GM19438 (cell line): Measurements from ENCODE around the gene TNFSF11.

ENCODE experiments used
- ATAC-seq: cut with Tn5 transposase; IDR thresholded peaks from one replicate; pipeline ENCODE4 v1.9.1; 2021; ENCODE audit warnings: low read depth; ENCODE audit not compliant: unreplicated experiment

Gene TNFSF11, protein sequence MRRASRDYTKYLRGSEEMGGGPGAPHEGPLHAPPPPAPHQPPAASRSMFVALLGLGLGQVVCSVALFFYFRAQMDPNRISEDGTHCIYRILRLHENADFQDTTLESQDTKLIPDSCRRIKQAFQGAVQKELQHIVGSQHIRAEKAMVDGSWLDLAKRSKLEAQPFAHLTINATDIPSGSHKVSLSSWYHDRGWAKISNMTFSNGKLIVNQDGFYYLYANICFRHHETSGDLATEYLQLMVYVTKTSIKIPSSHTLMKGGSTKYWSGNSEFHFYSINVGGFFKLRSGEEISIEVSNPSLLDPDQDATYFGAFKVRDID

GRCh38 chr13:42574011-42574410, at the start of gene TNFSF11:
Gene TNFSF11 (plus strand): TSS chr13:42574152. CDS start chr13:42574304, 152 bp downstream.
- peak; percentile 19 for ATAC-seq

DNA sequence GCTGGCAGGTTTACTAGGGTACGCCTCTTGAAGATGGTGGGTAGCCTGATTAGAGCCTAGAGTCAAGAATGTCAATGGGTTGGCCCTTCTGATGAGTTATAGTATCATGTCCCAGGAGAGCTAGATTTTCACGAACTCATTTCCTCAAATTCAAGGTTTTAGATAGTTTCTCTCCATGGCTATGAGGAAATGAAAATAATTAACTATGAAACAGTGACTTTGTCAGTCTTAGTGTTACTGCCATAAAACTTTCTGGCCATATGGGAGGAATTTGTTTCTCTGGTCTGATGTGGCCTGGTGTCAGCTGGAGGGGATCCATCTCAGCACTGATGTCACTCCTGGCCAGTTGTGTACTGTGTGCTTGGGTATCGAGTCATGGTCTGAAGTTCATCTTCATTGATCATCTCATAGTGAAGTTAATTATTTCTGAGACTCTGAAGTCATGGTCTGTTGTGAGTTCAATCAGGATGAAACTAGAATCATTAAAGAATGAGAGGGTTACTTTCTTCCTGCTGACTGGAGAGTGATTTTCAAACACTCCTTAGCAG, 49.4 kb upstream of the TNFSF11 start:
- ATAC-seq: peak; percentile 66

DNA sequence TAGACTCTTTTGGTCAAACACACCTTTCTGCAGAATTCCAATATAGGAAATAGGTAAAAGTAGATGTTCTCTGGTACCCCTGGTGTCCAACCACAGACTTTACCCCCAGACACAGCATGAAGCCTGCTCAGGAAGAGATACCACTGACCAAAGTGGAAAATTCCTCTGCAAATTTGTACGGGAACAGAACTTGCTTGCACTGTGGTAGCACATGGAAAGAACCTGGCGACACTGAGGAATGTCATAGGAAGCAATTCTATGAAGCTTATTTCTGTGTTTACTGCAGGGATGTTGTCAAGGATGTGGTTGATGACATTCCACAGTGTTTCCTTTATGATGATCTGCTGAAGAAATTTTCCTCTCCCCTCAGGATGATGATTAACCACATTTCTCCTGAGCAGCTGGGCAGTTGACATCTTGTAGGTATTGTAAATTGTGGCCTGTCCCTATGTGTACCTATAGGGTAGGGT, 48.9 kb upstream of the TNFSF11 start:
- peak; percentile 39 for ATAC-seq

DNA sequence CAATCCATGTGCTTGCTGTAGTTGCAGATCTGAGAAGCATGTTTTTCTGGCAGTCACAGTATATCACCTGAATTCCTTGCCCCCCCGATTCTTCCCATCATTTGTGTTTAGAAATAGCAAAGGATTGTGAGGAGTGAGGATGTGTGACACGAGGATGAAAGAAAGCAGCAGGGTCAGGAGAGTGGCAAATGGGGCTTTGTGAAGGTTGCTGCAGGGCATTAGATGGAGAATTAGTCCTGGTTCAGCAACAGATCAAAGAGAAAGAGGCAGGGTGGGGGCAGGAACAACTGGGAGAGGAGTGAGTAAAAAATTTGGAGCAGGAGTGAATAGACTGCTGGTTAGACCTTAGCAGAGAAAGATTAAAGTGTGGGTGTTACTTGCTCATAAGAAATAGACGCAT, 47.7 kb upstream of the TNFSF11 start:
- ATAC-seq: no peak

GRCh38 chr13:42526804-42527203, 47.1 kb upstream of the TNFSF11 start:
- ATAC-seq: no peak

GRCh38 chr13:42532561-42533335, 41.2 kb upstream of the TNFSF11 start:
- no peak for ATAC-seq

- no peak for ATAC-seq
These were observed 40.7 kb upstream of the TNFSF11 start for GRCh38 chr13:42533336-42533591.

GRCh38 chr13:42534785-42535184, 39.2 kb upstream of the TNFSF11 start:
- ATAC-seq: no peak

GRCh38 chr13:42538996-42539395, 35.0 kb upstream of the TNFSF11 start:
- no peak for ATAC-seq

DNA sequence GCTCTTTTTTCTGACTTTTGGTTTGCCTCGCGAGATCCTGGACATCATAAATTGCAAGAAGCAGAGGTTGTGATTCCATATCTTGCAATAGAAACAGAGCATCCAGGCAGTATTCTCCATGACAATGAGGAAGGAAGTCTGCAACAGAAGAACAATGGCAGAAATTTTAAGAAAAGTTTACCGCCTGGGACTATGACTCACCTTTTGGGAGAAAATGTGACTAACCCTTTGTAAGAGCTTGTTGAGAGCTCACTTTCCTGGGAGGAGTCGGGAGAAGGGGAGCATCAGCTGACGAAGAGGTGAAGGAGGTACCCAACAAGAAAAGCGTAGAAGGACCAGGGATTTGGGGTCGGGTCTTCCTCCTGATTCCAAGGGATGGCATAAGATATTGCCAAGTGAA, 34.3 kb upstream of the TNFSF11 start:
- no peak for ATAC-seq

DNA sequence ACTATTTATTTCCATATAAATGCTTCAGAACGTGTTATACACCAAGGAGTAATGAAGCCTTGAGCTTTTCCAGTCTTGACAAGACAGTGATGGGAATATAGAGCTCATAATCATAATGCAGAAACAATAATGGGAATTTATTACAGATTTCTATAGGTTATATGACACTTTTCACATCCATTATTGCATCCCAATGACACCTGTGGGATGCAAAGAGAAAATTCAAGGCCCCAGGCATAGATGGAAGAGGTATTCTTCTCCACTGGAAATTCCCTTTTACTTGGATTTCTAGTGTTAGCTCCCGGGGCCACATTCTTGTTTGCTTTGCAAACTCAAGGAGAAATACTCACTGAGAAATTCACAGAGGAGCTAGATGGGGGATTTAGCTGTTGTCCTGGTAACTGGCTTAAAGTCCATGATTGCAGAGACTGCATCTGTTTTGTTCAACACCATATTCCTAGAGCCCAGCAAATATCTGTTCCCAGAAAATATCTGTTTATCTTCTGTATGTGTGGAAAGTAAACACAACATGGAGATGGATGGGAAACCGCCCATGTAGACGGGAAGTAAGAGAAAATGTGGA, 30.6 kb upstream of the TNFSF11 start:
- no peak for ATAC-seq

DNA sequence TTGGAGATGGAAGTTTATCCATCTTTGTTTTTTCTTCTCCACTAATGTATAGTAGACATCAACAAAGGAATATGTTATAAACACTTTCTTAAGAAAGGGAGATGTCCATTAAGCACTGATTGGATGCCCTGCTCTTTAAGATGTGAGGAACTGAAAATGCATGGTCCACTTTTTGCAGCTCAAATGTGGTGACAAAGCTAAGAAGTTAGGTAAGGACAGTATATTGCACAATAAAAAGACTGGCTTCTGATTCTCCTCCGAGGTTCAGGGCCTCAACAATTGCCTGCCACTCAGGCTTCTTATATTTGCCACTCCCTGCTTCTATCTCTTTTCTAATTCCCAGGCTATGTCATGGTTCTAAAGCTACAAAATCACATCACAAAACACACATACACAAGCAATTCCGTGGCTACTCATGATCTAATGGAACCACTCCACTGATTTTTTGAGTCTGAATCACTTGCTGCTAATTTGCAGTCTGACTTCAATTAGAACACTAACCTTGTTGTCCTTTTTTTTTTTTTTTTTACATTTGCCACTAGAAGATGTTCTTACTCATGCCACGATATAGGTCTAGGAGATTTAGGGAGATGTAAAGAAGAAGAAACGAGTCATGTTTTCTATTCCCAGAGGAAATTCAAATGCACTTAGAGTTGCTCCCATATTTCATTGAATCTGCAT, 29.6 kb upstream of the TNFSF11 start:
- ATAC-seq: no peak

DNA sequence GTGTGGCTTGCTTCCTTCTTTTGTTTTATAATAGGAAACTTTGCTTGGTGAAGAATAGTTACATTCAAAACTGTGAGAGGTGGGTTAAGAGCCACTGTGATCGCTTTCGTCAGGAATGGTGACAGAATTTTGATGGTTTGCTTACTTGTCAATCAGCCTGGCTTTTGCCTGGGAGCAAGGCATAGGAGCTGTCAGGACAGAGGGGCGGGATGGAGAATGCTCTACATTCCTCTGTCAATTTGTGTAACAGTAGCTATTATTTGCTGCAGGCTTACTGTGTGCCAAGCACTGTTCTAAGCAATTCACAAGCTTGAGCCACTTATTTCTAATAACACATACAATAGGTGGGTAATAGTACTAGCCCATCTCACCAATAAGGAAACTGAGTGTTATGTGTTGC, 28.1 kb upstream of the TNFSF11 start:
- no peak for ATAC-seq

DNA sequence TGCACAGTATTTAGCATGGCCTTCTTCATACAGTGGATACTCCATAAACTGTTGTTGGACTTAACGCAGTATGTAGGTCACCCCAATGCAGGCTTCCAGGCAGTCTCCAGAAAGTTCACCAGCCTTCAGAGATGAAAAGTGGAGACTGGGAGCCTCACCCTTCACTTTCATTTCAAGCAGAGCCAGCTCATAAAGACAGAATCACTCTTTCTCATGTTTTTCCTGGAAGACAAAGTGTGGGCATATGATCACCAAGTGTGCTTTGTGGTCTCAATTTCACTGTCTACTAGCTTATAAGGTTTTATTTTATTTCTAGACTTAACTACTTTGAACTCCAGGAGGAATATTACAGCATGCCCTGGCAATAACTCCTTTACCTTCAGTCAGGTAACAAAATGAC, 26.3 kb upstream of the TNFSF11 start:
- no peak for ATAC-seq

DNA sequence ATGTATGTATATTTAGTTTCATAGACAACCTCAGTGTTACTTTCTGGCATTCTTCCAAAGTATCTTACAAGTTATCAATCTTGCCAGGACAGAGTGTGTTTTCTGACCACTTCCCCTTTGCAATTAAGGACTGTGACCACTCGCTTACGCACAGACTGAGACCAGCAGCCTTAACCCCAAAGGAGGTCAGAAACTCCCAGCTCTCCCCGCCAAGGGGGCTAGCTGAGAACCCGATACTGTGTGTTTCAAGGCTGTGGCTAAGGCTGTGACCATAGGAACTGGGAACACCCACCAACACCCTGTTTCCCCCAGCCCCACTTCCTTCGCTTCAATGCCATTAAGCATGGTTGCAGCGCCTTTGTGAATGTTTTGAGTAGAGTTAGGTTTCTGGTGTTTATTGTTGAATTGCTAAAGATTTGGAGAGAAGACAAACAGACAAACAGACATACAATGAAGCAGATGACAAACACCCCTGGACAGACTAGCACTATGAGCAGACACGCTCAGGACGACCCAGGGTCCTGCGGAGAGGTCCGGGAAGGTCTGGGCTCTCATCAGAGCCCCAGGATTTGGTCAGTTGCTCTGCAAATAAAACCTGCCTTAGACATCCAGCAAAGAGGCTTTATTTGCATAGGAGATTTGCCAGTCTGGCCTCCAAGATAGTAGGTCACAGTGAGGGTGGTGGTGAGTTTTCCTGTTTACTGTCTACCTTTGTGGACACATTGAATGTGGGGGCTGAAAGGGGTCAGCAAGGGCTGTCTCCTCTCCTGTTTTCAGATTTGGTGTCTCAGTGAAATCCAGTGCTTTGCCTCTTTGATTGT, 25.0 kb upstream of the TNFSF11 start:
- peak; percentile 98 for ATAC-seq

DNA sequence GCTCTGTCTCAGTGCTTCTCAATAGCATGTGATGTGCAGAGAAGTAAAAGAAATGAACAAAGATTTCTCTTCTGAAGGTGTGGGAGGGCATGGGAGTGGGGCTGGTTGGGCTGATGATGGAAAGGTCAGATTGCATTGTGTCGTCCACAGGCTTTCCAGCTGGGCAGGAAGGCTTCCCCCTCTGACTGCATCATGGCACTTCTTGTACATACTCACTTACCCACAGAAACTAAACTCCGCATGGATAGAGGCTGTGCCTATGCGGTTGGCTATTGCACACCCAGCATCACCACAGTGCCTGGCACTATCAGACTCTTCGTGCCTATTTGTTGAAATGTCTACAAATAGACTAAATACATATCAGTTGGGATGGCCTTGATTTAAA, 24.4 kb upstream of the TNFSF11 start:
- ATAC-seq: no peak

- no peak for ATAC-seq
These were observed 22.3 kb upstream of the TNFSF11 start for GRCh38 chr13:42551611-42552010.

GRCh38 chr13:42553098-42554046, 20.6 kb upstream of the TNFSF11 start:
- ATAC-seq: no peak

DNA sequence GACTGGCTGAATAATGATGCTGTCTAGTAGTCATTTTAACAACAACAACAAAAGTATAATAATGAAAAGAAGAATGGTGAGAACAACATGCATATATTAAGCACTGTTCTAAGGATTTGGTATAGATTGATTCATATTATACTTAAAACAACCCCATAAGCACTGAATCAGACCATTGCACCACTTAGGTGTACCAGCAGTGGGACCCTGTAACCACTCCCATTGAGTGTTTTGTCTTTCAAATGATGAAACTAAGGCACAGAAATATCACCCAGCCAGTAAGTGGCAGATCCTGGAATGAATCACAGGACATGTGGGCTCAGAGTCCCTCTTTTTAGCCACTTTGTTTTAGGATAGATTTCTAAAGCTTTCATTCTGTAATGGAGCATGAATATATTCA, 14.9 kb upstream of the TNFSF11 start:
- ATAC-seq: no peak
